Measurements from ENCODE around the gene MAGEB3. TPM values are rescaled to one million over a fixed set of nuclear protein-coding genes. Genes with fewer than 3 reads are reported as not detected.

MAGEB3 gene
- total and polyA plus RNA-seq, 9 of the 15 experiments (the other 6 are each of a cell fraction or from before 2014, with no cell fraction given): 0.07 to 0.11 TPM; not detected in 7

- peak; percentile 61 to 81 (median 71) for TF ChIP-seq CTCF (IDR thresholded peaks at IDR 0.05 in 2 of 3, conservative IDR thresholded peaks at IDR 0.05 in 1 of 3; ENCODE audit: insufficient read depth in 2 of 3, low read depth in 1 of 3, low read length in 3 of 3)
- TF ChIP-seq NCOA1 (IDR thresholded peaks at IDR 0.05; ENCODE audit: low read depth): peak; percentile 76; the same call in 1 of the 2 replicates
- no peak for TF ChIP-seq OTX1 (CRISPR knock-in tag; IDR thresholded peaks at IDR 0.05)
- peak; percentile 65 for TF ChIP-seq TAF1 (IDR thresholded peaks at IDR 0.05; ENCODE audit: control insufficient read depth, extremely low read depth, insufficient read depth, low read length, severe bottlenecking)
- TF ChIP-seq PHF20 (IDR thresholded peaks at IDR 0.05; ENCODE audit: partially characterized antibody): peak; percentile 35
- no peak for TF ChIP-seq SRSF1 (IDR thresholded peaks at IDR 0.05; ENCODE audit: low read depth, low read length)
- TF ChIP-seq TFAP4 (CRISPR knock-in tag; IDR thresholded peaks at IDR 0.05; ENCODE audit: borderline replicate concordance): peak; percentile 63; the same call in 1 of the 2 replicates
- peak; percentile 96 for TF ChIP-seq GABPA (tag; conservative IDR thresholded peaks at IDR 0.05; ENCODE audit: low read depth)
- no peak; the same call in 1 of the 2 replicates for TF ChIP-seq BRD4 (IDR thresholded peaks at IDR 0.05)
- TF ChIP-seq CREB1 (IDR thresholded peaks at IDR 0.05): peak; percentile 96
- TF ChIP-seq CREB1 (CRISPR knock-in tag; IDR thresholded peaks at IDR 0.05): peak; percentile 89
- TF ChIP-seq POLR3G (IDR thresholded peaks at IDR 0.05; ENCODE audit: extremely low read depth, insufficient read length, insufficient replicate concordance): no peak
- no peak for TF ChIP-seq TCFL5 (CRISPR knock-in tag; conservative IDR thresholded peaks at IDR 0.05)
- peak; percentile 93 for TF ChIP-seq FOSL1 (tag; conservative IDR thresholded peaks at IDR 0.05)
- 0 out of 2 replicates have a peak, but pooled peaks have one; percentile 26 for TF ChIP-seq ZBTB7A (IDR thresholded peaks at IDR 0.05; ENCODE audit: borderline replicate concordance, control insufficient read depth, low read depth, low read length)
- 0 out of 2 replicates have a peak, but pooled peaks have one; percentile 24 for TF ChIP-seq C11orf30 (IDR thresholded peaks at IDR 0.05; ENCODE audit: low read depth)
- peak; percentile 33; the same call in 1 of the 2 replicates for TF ChIP-seq TEAD4 (IDR thresholded peaks at IDR 0.05; ENCODE audit: low read length)
- no peak for TF ChIP-seq TEAD4 (CRISPR knock-in tag; IDR thresholded peaks at IDR 0.05; ENCODE audit: borderline replicate concordance)
- no peak for TF ChIP-seq BCOR (IDR thresholded peaks at IDR 0.05)
- peak; percentile 85 for TF ChIP-seq ATF3 (IDR thresholded peaks at IDR 0.05)
- TF ChIP-seq ATF3 (CRISPR knock-in tag; conservative IDR thresholded peaks at IDR 0.05): no peak; the same call in 1 of the 2 replicates
- no peak for TF ChIP-seq HMGN3 (IDR thresholded peaks at IDR 0.05; ENCODE audit: borderline replicate concordance, extremely low read depth, insufficient read length, low read depth, low read length)
These were observed 15.1 kb upstream of the MAGEB3 start, which contains the start of gene MAGEB2 (continued) for GRCh38 chrX:30215357-30215843.
